ENCODE measurements around the gene ZNF334.

The ZNF334 gene

GRCh38 chr20:46484954-46485353 lies 28.4 kb downstream of the ZNF334 start:
- DNase-seq: no peak

- no peak for DNase-seq
These were observed 29.5 kb downstream of the ZNF334 start for GRCh38 chr20:46483879-46484278.

GRCh38 chr20:46482864-46483263 lies 30.5 kb downstream of the ZNF334 start:
- no peak for DNase-seq

GRCh38 chr20:46477640-46478039 lies 35.7 kb downstream of the ZNF334 start:
- DNase-seq: no peak

- DNase-seq: no peak
These were observed 36.1 kb downstream of the ZNF334 start for GRCh38 chr20:46477225-46477624.

- no peak for DNase-seq
These were observed 44.9 kb downstream of the ZNF334 start for GRCh38 chr20:46468508-46468907.

- no peak for DNase-seq
These were observed 48.9 kb downstream of the ZNF334 start for GRCh38 chr20:46464451-46464850.

- DNase-seq: no peak
These were observed 49.5 kb downstream of the ZNF334 start for GRCh38 chr20:46463852-46464251.

- no peak for DNase-seq
These were observed 51.6 kb downstream of the ZNF334 start for GRCh38 chr20:46461808-46462207.

GRCh38 chr20:46458866-46459750 lies 54.3 kb downstream of the ZNF334 start:
- DNase-seq: no peak

GRCh38 chr20:46456255-46457028 lies 56.9 kb downstream of the ZNF334 start:
- DNase-seq: no peak

- DNase-seq: no peak
These were observed 57.6 kb downstream of the ZNF334 start for GRCh38 chr20:46455729-46456128.
